HG03060 (cell line): ENCODE measurements around the gene OR13C5.

Source experiments
- ATAC-seq: cut with Tn5 transposase; IDR thresholded peaks from one replicate; pipeline ENCODE4 v1.9.1; 2021; ENCODE audit warnings: low read depth, moderate number of reproducible peaks; ENCODE audit not compliant: unreplicated experiment

The OR13C5 gene

DNA sequence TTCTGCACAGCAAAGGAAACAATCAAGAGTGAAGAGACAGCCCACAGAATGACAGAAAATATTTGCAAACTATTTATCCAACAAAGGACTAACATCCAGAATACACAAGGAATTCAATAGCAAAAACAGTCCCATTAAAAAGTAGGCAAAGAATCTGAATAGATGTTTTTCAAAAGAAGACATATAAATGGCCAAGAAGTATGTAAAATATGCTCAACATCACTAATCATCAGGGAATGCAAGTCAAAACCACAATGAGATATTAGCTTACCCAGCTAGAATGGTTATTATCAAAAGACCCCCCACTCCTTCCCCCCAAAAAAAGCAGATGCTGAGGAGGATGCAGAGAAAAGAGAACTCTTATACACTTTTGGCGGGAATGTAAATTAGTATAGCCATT lies 43.7 kb downstream of the OR13C5 start:
- no peak for ATAC-seq

GRCh38 chr9:104553261-104553660 lies 46.0 kb downstream of the OR13C5 start:
- no peak for ATAC-seq
